GM21515 (cell line): ENCODE data around the gene SEC14L6.
"Not testable (repeated sequence)": the region's sequence is repeated elsewhere in the genome, so short reads cannot be mapped to it uniquely, and the experiment has no call there.

Experiments
- ATAC-seq: cut with Tn5 transposase; IDR thresholded peaks from one replicate; pipeline ENCODE4 v1.9.1; 2021; ENCODE audit not compliant: unreplicated experiment

Gene SEC14L6

GRCh38 chr22:30567277-30567676 is 20.7 kb upstream of the SEC14L6 start:
- ATAC-seq = not testable (repeated sequence)

GRCh38 chr22:30566125-30566524 is 19.6 kb upstream of the SEC14L6 start:
- no peak for ATAC-seq

GRCh38 chr22:30565341-30565740 is 18.8 kb upstream of the SEC14L6 start:
- no peak for ATAC-seq

- no peak for ATAC-seq
Observed at GRCh38 chr22:30564761-30565119, 18.2 kb upstream of the SEC14L6 start.

GRCh38 chr22:30564045-30564760 is 17.7 kb upstream of the SEC14L6 start:
- ATAC-seq = no peak

- ATAC-seq = no peak
Observed at GRCh38 chr22:30562366-30562765, 15.8 kb upstream of the SEC14L6 start.

- ATAC-seq = no peak
Observed at GRCh38 chr22:30561402-30562189, 15.1 kb upstream of the SEC14L6 start.

GRCh38 chr22:30560643-30561202 is 14.2 kb upstream of the SEC14L6 start:
- ATAC-seq = not testable (repeated sequence)

GRCh38 chr22:30559889-30560288 is 13.3 kb upstream of the SEC14L6 start:
- no peak for ATAC-seq

- no peak for ATAC-seq
Observed at GRCh38 chr22:30557243-30557642, 10.7 kb upstream of the SEC14L6 start.

- ATAC-seq = no peak
Observed at GRCh38 chr22:30556388-30556787, 9.8 kb upstream of the SEC14L6 start.

- no peak for ATAC-seq
Observed at GRCh38 chr22:30555282-30556210, 9.0 kb upstream of the SEC14L6 start.

- no peak for ATAC-seq
Observed at GRCh38 chr22:30553971-30554370, 7.4 kb upstream of the SEC14L6 start.

GRCh38 chr22:30552719-30553118 is 6.2 kb upstream of the SEC14L6 start:
- ATAC-seq = no peak

- not testable (repeated sequence) for ATAC-seq
Observed at GRCh38 chr22:30551813-30552212, 5.3 kb upstream of the SEC14L6 start.

- no peak for ATAC-seq
Observed at GRCh38 chr22:30547188-30547587, 647 bp upstream of the SEC14L6 start.

GRCh38 chr22:30542811-30543188 is 3.7 kb downstream of the SEC14L6 start:
- ATAC-seq = no peak

GRCh38 chr22:30541961-30542810 is 4.4 kb downstream of the SEC14L6 start:
- ATAC-seq = no peak

GRCh38 chr22:30541511-30541910 is 5.0 kb downstream of the SEC14L6 start:
- ATAC-seq = not testable (repeated sequence)

GRCh38 chr22:30539368-30539767 is 7.2 kb downstream of the SEC14L6 start:
- no peak for ATAC-seq
